22Rv1 (cell line): ENCODE measurements around the gene PTPN23.
"Not testable (repeated sequence)": the region's sequence is repeated elsewhere in the genome, so short reads cannot be mapped to it uniquely, and the experiment has no call there.

Experiments
- H3K27ac ChIP-seq: fragments of 450-650 bp; 2 replicates; pipeline ENCODE4 v1.5.1; 2017
- CTCF ChIP-seq: fragments of 450-650 bp; IDR thresholded peaks from 2 replicates; pipeline ENCODE4 v1.5.1; 2017; ENCODE audit warnings: mild to moderate bottlenecking
- ZFX ChIP-seq: fragments of 450-650 bp; IDR thresholded peaks from 2 replicates; pipeline ENCODE4 v1.6.1; 2017; ENCODE audit warnings: antibody characterized with exemption, borderline replicate concordance

Gene PTPN23

GRCh38 chr3:47456984-47457383 is 76.2 kb downstream of the PTPN23 start:
- TF ChIP-seq CTCF (no peak), ZFX (no peak)
- peak overlapping the region; percentile 37; the same call in 1 of the 2 replicates for H3K27ac ChIP-seq

- not testable (repeated sequence) for H3K27ac ChIP-seq
These were observed 78.8 kb downstream of the PTPN23 start for GRCh38 chr3:47459534-47460085.
